Body of pancreas (tissue), 4 donors: ENCODE measurements around the gene MTREX. TPM values are rescaled to one million over a fixed set of nuclear protein-coding genes. Genes with fewer than 3 reads are reported as not detected.

Source experiments
- ATAC-seq: fragments of 150-250 bp; one replicate; pipeline ENCODE4 v1.9.1; 2016
- DNase-seq, 4 donors: peaks; one replicate each; pipeline ENCODE4 v3.0.0-alpha.2; 2019
- H3K27ac ChIP-seq, 4 donors: fragments of 200-600 bp; sonication (generic); 1 replicate in 3 of 4; 2 replicates in 1 of 4; pipeline versions ENCODE4 v1.5.1 to v1.6.1; 2016 to 2019; ENCODE audit warnings: mild to moderate bottlenecking in 1 of 4, mixed read lengths in 1 of 4, moderate library complexity in 1 of 4
- H3K27me3 ChIP-seq, 2 donors: fragments of 200-600 bp; sonication (generic); one replicate each; pipeline ENCODE4 v1.6.0; 2016; ENCODE audit warnings: mild to moderate bottlenecking in 1 of 2
- H3K36me3 ChIP-seq, 2 donors: fragments of 200-600 bp; sonication (generic); replicated peaks in 1 of 2; 2 replicates each; pipeline ENCODE4 v1.5.1; 2016; ENCODE audit warnings: low read depth in 2 of 2; ENCODE audit not compliant: insufficient read depth in 1 of 2
- H3K4me1 ChIP-seq: fragments of 200-600 bp; sonication (generic); one replicate; pipeline ENCODE4 v1.6.0; 2016
- H3K4me3 ChIP-seq, 2 donors: fragments of 200-600 bp; sonication (generic); 1 replicate in 1 of 2; 2 replicates in 1 of 2; pipeline ENCODE4 v1.5.1; 2016 to 2019
- H3K9me3 ChIP-seq, 3 donors: fragments of 200-600 bp; sonication (generic); 1 replicate in 2 of 3; 2 replicates in 1 of 3; pipeline ENCODE4 v1.5.1; 2016
- POLR2A ChIP-seq, 3 donors: fragments of 450-650 bp; IDR thresholded peaks; one replicate each; pipeline ENCODE4 v1.6.1; 2016; ENCODE audit warnings: antibody characterized with exemption in 3 of 3, mild to moderate bottlenecking in 2 of 3
- WGBS, 2 donors: methylation state at CpG; one replicate each; pipeline ENCODE4 v1.1.5; 2017; 5-methylcytosine and 5-hydroxymethylcytosine counted together
- intact Hi-C: fragments of 100-400 bp; cut with DNase I; formaldehyde crosslinking; loops from one replicate; pipeline ENCODE4 v1.15.1; 2023
- total RNA-seq, 2 donors: library from RNA; depleted of rRNA; stranded (reverse); fragments of >200 nt; gene quantifications; one replicate each; pipeline ENCODE4 v1.1.0, GENCODE V29; 2016
- TF ChIP-seq, protein P1 (sequence below), 7 experiments: fragments of 450-650 bp in 4 of 7; fragments of 200-600 bp in 3 of 7; sonication (generic) in 3 of 7; IDR thresholded peaks; one replicate each; pipeline ENCODE4 v1.5.1; 2016 to 2019; ENCODE audit warnings: antibody characterized with exemption in 7 of 7

MTREX gene
- total RNA-seq, 2 donors from 2014 or later = 35.5 to 36.9 TPM

DNA sequence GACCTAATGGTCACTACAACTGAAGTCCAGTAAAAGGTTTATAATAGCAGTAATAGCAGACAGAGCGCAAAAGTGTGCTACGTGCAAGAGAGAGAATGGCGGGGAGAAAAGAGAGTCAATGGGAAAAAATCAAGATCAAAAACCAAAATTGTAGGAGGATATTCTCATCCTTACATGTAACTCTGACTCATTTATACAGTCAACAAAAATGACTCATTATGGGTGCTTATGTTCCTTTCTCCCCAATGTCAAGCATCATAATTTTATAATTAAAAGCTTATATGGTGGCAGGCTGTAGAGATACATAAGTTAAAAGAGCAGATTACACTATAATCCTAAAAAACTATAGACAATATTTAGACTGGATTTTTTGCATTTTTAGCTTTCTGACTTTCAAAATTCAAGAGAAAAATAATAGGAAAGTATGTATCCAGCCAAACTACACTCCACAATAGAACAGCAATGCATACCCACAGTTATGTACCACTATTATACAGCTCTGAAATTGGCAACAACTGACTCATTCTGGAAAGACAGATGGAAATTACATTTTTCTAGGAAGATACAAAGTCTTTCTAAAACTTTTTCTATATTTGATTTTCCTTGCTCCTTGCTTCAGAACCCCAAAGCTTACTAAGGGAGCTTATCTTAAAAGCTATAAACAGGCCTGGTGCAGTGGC lies 148.6 kb downstream of the MTREX start:
- no peaks in the 10 kb centered on the region for H3K36me3 ChIP-seq
- H3K27ac ChIP-seq = no peak overlapping the region
- WGBS, 2 donors = 95 to 98% methylated on average over 3 of the region's 3 CpGs
- H3K9me3 ChIP-seq = no peaks in the 10 kb centered on the region
- DNase-seq = no peak
- H3K4me1 ChIP-seq = peaks cover 6% of the 10 kb centered on the region
- ATAC-seq = no peak
- intact Hi-C loops = no loop called here
- H3K27me3 ChIP-seq = no peaks in the 10 kb centered on the region
- H3K4me3 ChIP-seq = no peak overlapping the region
- TF ChIP-seq, protein P1, sequence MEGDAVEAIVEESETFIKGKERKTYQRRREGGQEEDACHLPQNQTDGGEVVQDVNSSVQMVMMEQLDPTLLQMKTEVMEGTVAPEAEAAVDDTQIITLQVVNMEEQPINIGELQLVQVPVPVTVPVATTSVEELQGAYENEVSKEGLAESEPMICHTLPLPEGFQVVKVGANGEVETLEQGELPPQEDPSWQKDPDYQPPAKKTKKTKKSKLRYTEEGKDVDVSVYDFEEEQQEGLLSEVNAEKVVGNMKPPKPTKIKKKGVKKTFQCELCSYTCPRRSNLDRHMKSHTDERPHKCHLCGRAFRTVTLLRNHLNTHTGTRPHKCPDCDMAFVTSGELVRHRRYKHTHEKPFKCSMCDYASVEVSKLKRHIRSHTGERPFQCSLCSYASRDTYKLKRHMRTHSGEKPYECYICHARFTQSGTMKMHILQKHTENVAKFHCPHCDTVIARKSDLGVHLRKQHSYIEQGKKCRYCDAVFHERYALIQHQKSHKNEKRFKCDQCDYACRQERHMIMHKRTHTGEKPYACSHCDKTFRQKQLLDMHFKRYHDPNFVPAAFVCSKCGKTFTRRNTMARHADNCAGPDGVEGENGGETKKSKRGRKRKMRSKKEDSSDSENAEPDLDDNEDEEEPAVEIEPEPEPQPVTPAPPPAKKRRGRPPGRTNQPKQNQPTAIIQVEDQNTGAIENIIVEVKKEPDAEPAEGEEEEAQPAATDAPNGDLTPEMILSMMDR (IDR thresholded peaks at IDR 0.05) = no peak
- TF ChIP-seq POLR2A (IDR thresholded peaks at IDR 0.05) = no peak

GRCh38 chr5:55459572-55459971 lies 151.8 kb downstream of the MTREX start:
- Histone ChIP-seq H3K36me3 (no peaks in the 10 kb centered on the region), H3K9me3 (no peaks in the 10 kb centered on the region), H3K4me3 (no peak overlapping the region), H3K27ac (no peak overlapping the region), H3K27me3 (no peaks in the 10 kb centered on the region), H3K4me1 (no peaks in the 10 kb centered on the region)
- intact Hi-C loops = no loop called here
- TF ChIP-seq, protein P1 (IDR thresholded peaks at IDR 0.05) = no peak
- TF ChIP-seq POLR2A (IDR thresholded peaks at IDR 0.05) = no peak
- no peak for DNase-seq
- WGBS, 2 donors = 91 to 93% methylated on average over 2 of the region's 2 CpGs
- no peak for ATAC-seq

GRCh38 chr5:55463613-55464012 lies 155.8 kb downstream of the MTREX start:
- intact Hi-C loops = no loop called here
- DNase-seq (no peak), ATAC-seq (no peak)
- Histone ChIP-seq H3K36me3 (no peaks in the 10 kb centered on the region), H3K9me3 (no peaks in the 10 kb centered on the region), H3K4me3 (no peak overlapping the region), H3K4me1 (peaks cover 10% of the 10 kb centered on the region), H3K27ac (no peak overlapping the region), H3K27me3 (no peaks in the 10 kb centered on the region)
- WGBS, 2 donors = 94 to 98% methylated on average over 3 of the region's 3 CpGs
- TF ChIP-seq, protein P1 (IDR thresholded peaks at IDR 0.05) = no peak
- no peak for TF ChIP-seq POLR2A (IDR thresholded peaks at IDR 0.05)

DNA sequence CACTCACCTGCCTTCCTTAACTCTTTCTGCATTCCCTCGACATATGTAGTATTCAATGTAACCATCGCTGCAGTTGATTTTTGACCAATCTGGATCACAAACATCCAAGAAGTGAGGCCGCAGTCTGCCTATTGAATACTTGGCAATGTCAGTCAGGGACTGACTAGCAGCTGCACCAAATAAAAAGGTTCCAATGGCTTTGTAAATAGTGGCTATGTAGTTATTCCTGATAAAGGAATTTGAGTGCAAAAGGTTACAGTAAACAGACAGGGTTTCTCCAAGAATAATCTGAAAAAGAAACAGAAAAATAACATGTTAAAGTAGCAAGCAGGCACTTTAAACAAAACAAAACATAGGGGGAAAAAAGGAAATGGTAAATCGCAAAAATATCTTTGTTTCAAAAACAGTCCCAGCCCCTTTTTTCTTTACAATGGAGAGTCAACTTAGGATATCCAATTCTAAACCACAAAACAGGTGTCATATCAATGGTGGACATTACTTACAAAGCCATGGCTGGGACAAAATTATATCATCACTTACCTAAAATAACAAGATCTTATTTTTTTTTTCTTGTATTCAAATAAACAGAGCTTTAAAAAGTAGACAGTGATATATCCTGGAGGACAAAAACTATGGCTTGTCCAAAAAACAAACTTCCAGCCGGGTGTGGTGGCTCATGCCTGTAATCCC lies 160.2 kb downstream of the MTREX start:
- intact Hi-C loops = no loop called here
- peak overlapping the region in 3 of 4 donors; percentile 63 to 72 (median 66) for H3K27ac ChIP-seq
- ATAC-seq = peak; percentile 90
- no peak for TF ChIP-seq POLR2A (IDR thresholded peaks at IDR 0.05)
- TF ChIP-seq, protein P1 (IDR thresholded peaks at IDR 0.05) = no peak
- H3K4me3 ChIP-seq = no peak overlapping the region
- no peaks in the 10 kb centered on the region for H3K9me3 ChIP-seq
- no peaks in the 10 kb centered on the region for H3K36me3 ChIP-seq
- peak; percentile 38 to 68 (median 53) for DNase-seq
- H3K27me3 ChIP-seq = no peaks in the 10 kb centered on the region
- 33 to 36% methylated on average over 5 of the region's 5 CpGs for WGBS, 2 donors
- H3K4me1 ChIP-seq = peaks cover 41% of the 10 kb centered on the region
